ENCODE results near the gene CD81. TPM values are rescaled to one million over a fixed set of nuclear protein-coding genes. Genes with fewer than 3 reads are reported as not detected.

CD81 gene
- total RNA-seq, 1 donor from 2014 or later: 663 TPM

GRCh38 chr11:2426221-2426620 is 49.1 kb downstream of the CD81 start:
- no peak for DNase-seq (ENCODE audit: low spot score)

GRCh38 chr11:2426826-2427521 is 49.9 kb downstream of the CD81 start:
- no peak for DNase-seq (ENCODE audit: low spot score)
- intact Hi-C loops (cut with DNase I): no loop called here

More at GRCh38 chr11:2426221-2426620, 49.1 kb downstream of the CD81 start:
- intact Hi-C loops (cut with DNase I): no loop called here

GRCh38 chr11:2427721-2428321 is 50.7 kb downstream of the CD81 start:
- intact Hi-C loops (cut with DNase I): loop anchor here (1.0 to 2.0 kb wide), 2 partner anchors 103 to 461 kb away; no protein-coding TSS in a partner anchor
- DNase-seq (ENCODE audit: low spot score): no peak

GRCh38 chr11:2428322-2428795 is 51.2 kb downstream of the CD81 start:
- DNase-seq (ENCODE audit: low spot score): peak; percentile 91
- intact Hi-C loops (cut with DNase I): loop anchor here (1.0 to 2.0 kb wide), 2 partner anchors 103 to 460 kb away; no protein-coding TSS in a partner anchor

GRCh38 chr11:2431395-2431794 is 54.3 kb downstream of the CD81 start:
- intact Hi-C loops (cut with DNase I): no loop called here
- DNase-seq (ENCODE audit: low spot score): no peak

GRCh38 chr11:2432171-2432621 is 55.1 kb downstream of the CD81 start:
- no peak for DNase-seq (ENCODE audit: low spot score)
- intact Hi-C loops (cut with DNase I): no loop called here

GRCh38 chr11:2432628-2433071 is 55.5 kb downstream of the CD81 start:
- intact Hi-C loops (cut with DNase I): no loop called here
- DNase-seq (ENCODE audit: low spot score): no peak

GRCh38 chr11:2433106-2433925 is 56.2 kb downstream of the CD81 start:
- intact Hi-C loops (cut with DNase I): no loop called here
- no peak for DNase-seq (ENCODE audit: low spot score)

- no peak for DNase-seq (ENCODE audit: low spot score)
- intact Hi-C loops (cut with DNase I): no loop called here
Observed at GRCh38 chr11:2434008-2434407, 56.9 kb downstream of the CD81 start.

GRCh38 chr11:2434506-2435255 is 57.6 kb downstream of the CD81 start:
- intact Hi-C loops (cut with DNase I): no loop called here
- DNase-seq (ENCODE audit: low spot score): no peak

- intact Hi-C loops (cut with DNase I): no loop called here
- no peak for DNase-seq (ENCODE audit: low spot score)
Observed at GRCh38 chr11:2435288-2436012, 58.3 kb downstream of the CD81 start.

- intact Hi-C loops (cut with DNase I): no loop called here
- no peak for DNase-seq (ENCODE audit: low spot score)
Observed at GRCh38 chr11:2436013-2436520, 59.0 kb downstream of the CD81 start.

- intact Hi-C loops (cut with DNase I): no loop called here
- DNase-seq (ENCODE audit: low spot score): no peak
Observed at GRCh38 chr11:2436521-2437031, 59.5 kb downstream of the CD81 start.

- intact Hi-C loops (cut with DNase I): no loop called here
- DNase-seq (ENCODE audit: low spot score): no peak
Observed at GRCh38 chr11:2437516-2437915, 60.4 kb downstream of the CD81 start.

- DNase-seq (ENCODE audit: low spot score): no peak
- intact Hi-C loops (cut with DNase I): no loop called here
Observed at GRCh38 chr11:2439820-2440219, 62.7 kb downstream of the CD81 start.

- DNase-seq (ENCODE audit: low spot score): no peak
Observed at GRCh38 chr11:2440646-2441045, 63.5 kb downstream of the CD81 start.

GRCh38 chr11:2441171-2441570 is 64.1 kb downstream of the CD81 start:
- intact Hi-C loops (cut with DNase I): no loop called here
- no peak for DNase-seq (ENCODE audit: low spot score)

More at GRCh38 chr11:2440646-2441045, 63.5 kb downstream of the CD81 start:
- intact Hi-C loops (cut with DNase I): no loop called here

GRCh38 chr11:2442589-2442988 is 65.5 kb downstream of the CD81 start:
- no peak for DNase-seq (ENCODE audit: low spot score)
- intact Hi-C loops (cut with DNase I): no loop called here

Measured in cardiac septum (tissue), 1 donor.